ENCODE data around the gene FOXP1. TPM values are rescaled to one million over a fixed set of nuclear protein-coding genes. Genes with fewer than 3 reads are reported as not detected.

The FOXP1 gene
- total and polyA plus RNA-seq, 9 of the 15 experiments (the other 6 are each of a cell fraction or from before 2014, with no cell fraction given): 7.7 to 34.5 (median 13.7) TPM

- in situ Hi-C loops (cut with MboI): no loop called here
- TF ChIP-seq HDAC2 (IDR thresholded peaks at IDR 0.05) (no peak), ZC3H8 (IDR thresholded peaks at IDR 0.05) (no peak), NR2F6 (CRISPR knock-in tag; IDR thresholded peaks at IDR 0.05) (no peak), ZNF133 (CRISPR knock-in tag; IDR thresholded peaks at IDR 0.05) (no peak), GMEB1 (CRISPR knock-in tag; IDR thresholded peaks at IDR 0.05) (no peak), HDAC8 (tag; IDR thresholded peaks at IDR 0.05) (no peak), TCF3 (CRISPR knock-in tag; IDR thresholded peaks at IDR 0.05) (no peak), NR3C1 (CRISPR knock-in tag; IDR thresholded peaks at IDR 0.05) (no peak), ZBTB40 (IDR thresholded peaks at IDR 0.05) (no peak), ZBTB40 (CRISPR knock-in tag; IDR thresholded peaks at IDR 0.05) (no peak), ZNF282 (CRISPR knock-in tag; IDR thresholded peaks at IDR 0.05) (no peak), CTCF (IDR thresholded peaks at IDR 0.05 in 2 of 3, conservative IDR thresholded peaks at IDR 0.05 in 1 of 3; ENCODE audit: insufficient read depth in 2 of 3, low read depth in 1 of 3, low read length in 3 of 3) (0 out of 6 replicates have a peak, but pooled peaks of 1 of the 3 experiments have one; percentile 12)
Measured at GRCh38 chr3:71510510-71510909, 73.0 kb downstream of the FOXP1 start.

More at GRCh38 chr3:71510510-71510909, 73.0 kb downstream of the FOXP1 start:
- H3K9ac ChIP-seq (ENCODE audit: insufficient read depth in 1 of 2, low read depth in 2 of 2, low read length in 2 of 2): no peak overlapping the region
- POLR2A ChIA-PET: interaction anchor here (0.7 kb wide), 1 partner anchor 53 kb away, joined by 3 read pairs; no protein-coding TSS in a partner anchor
- no peaks in the 10 kb centered on the region for H3K36me3 ChIP-seq (ENCODE audit: control insufficient read depth, insufficient read depth, low read length)
- DNase-seq (ENCODE audit: extremely low read depth in 1 of 4, low spot score in 3 of 4) (peak in 1 of 4 experiments; percentile 20), FAIRE-seq (no peak), ATAC-seq (peak; percentile 41; the same call in 1 of the 3 replicates)
- no peak overlapping the region for H3K4me3 ChIP-seq
- no peaks in the 10 kb centered on the region for H3K9me3 ChIP-seq (replicated peaks; ENCODE audit: control insufficient read depth, insufficient read depth, low read depth, low read length)
- H3K79me2 ChIP-seq (ENCODE audit: control insufficient read depth, insufficient read depth, low read length): no peaks in the 10 kb centered on the region
- H3K4me2 ChIP-seq (ENCODE audit: insufficient read depth, low read length): no peak overlapping the region
- WGBS (ENCODE audit: insufficient coverage, low coverage, missing lambda C conversion rate): 46% methylated on average over 3 of the region's 3 CpGs
- H3K4me1 ChIP-seq (replicated peaks in 1 of 2; ENCODE audit: control insufficient read depth in 2 of 2, insufficient read depth in 2 of 2, low read length in 2 of 2): peaks cover 4 to 24% of the 10 kb centered on the region in 2 experiments; a peak in 2 of 5 replicates
- no peaks in the 10 kb centered on the region for H3K27me3 ChIP-seq (ENCODE audit: control insufficient read depth in 2 of 2, insufficient read depth in 2 of 2, low read length in 2 of 2)
- H4K20me1 ChIP-seq (replicated peaks; ENCODE audit: control insufficient read depth, insufficient read depth, low read length): no peaks in the 10 kb centered on the region
- no peak overlapping the region for H2AFZ ChIP-seq (ENCODE audit: low read depth, low read length)
- BruUV-seq (replicated peaks): no TSS peak
- intact Hi-C loops (cut with micrococcal nuclease): loop anchor here (2.0 to 10.0 kb wide), 5 partner anchors 94 to 438 kb away; no protein-coding TSS in a partner anchor
- no peak overlapping the region for H3K27ac ChIP-seq (ENCODE audit: extremely low read depth, low read depth, low read length)
- CTCF ChIA-PET (ENCODE audit: low intra/inter-chr PET ratio): no interaction called here
- H3K9me1 ChIP-seq (ENCODE audit: control insufficient read depth, insufficient read depth, low read length): no peaks in the 10 kb centered on the region
